Cardiac muscle cell (in vitro differentiated cells and primary cell): ENCODE results near the gene PHLDB2. TPM values are rescaled to one million over a fixed set of nuclear protein-coding genes. Genes with fewer than 3 reads are reported as not detected.
A peak's percentile ranks its signal among the peaks of the same experiment; 100 is the strongest.

Experiments
- DNase-seq, 2 donors: peaks; one replicate each; pipeline versions ENCODE4 v3.0.0 to v3.0.0-alpha.2; 2010 to 2017; ENCODE audit warnings: low read depth in 1 of 2, low spot score in 1 of 2
- H3K27ac ChIP-seq: fragments of 200-600 bp; sonication (generic); 2 replicates; pipeline ENCODE4 v1.5.1; 2016
- H3K27me3 ChIP-seq: fragments of 200-600 bp; sonication (generic); 2 replicates; pipeline ENCODE4 v1.6.0; 2016; ENCODE audit warnings: control low read depth
- H3K36me3 ChIP-seq: fragments of 200-600 bp; sonication (generic); 2 replicates; pipeline ENCODE4 v1.5.1; 2016; ENCODE audit warnings: control low read depth
- H3K4me1 ChIP-seq: fragments of 200-600 bp; sonication (generic); 2 replicates; pipeline ENCODE4 v1.8.1; 2017; ENCODE audit warnings: low read depth, mild to moderate bottlenecking, mixed run types
- H3K4me3 ChIP-seq: fragments of 200-600 bp; sonication (generic); 2 replicates; pipeline ENCODE4 v1.5.1; 2016; ENCODE audit warnings: mild to moderate bottlenecking
- H3K9me3 ChIP-seq: fragments of 200-600 bp; sonication (generic); 2 replicates; pipeline ENCODE4 v1.5.1; 2017; ENCODE audit warnings: low read depth, mild to moderate bottlenecking, control low read depth
- CTCF ChIP-seq: IDR thresholded peaks from 2 replicates; pipeline ENCODE4 v1.5.1; 2012; ENCODE audit warnings: low read depth, mild to moderate bottlenecking, low read length
- polyA plus RNA-seq: library from polyadenylated mRNA; unstranded; fragments of >200 nt; fragmentation: Nextera tagmentation; extraction: Ambion mirVana; gene quantifications from 2 replicates; pipeline ENCODE4 v1.2.1, GENCODE V29; 2016
- total RNA-seq: library from RNA; depleted of rRNA; stranded (reverse); fragments of >200 nt; gene quantifications from 2 replicates; pipeline ENCODE4 v1.2.3, GENCODE V29; 2016

Gene PHLDB2
- total and polyA plus RNA-seq, 2 experiments from 2014 or later = 11.3 to 27.2 TPM

- no peaks in the 10 kb centered on the region for H3K36me3 ChIP-seq
- H3K4me1 ChIP-seq = no peaks in the 10 kb centered on the region
- H3K27ac ChIP-seq = no peak overlapping the region
- no peak for DNase-seq
- H3K27me3 ChIP-seq = no peaks in the 10 kb centered on the region
- H3K4me3 ChIP-seq = no peak overlapping the region
- no peaks in the 10 kb centered on the region for H3K9me3 ChIP-seq
- TF ChIP-seq CTCF = no peak
Measured at GRCh38 chr3:111929484-111929883, 70.4 kb downstream of the PHLDB2 start.

GRCh38 chr3:111932946-111933345, 73.9 kb downstream of the PHLDB2 start:
- Histone ChIP-seq H3K4me1 (no peaks in the 10 kb centered on the region), H3K36me3 (no peaks in the 10 kb centered on the region)

GRCh38 chr3:111936191-111936841, 77.3 kb downstream of the PHLDB2 start:
- no peak overlapping the region for H3K27ac ChIP-seq
- H3K4me3 ChIP-seq = no peak overlapping the region
- peak in 1 of 2 donors; percentile 59 for DNase-seq
- H3K4me1 ChIP-seq = no peaks in the 10 kb centered on the region
- H3K36me3 ChIP-seq = peaks cover 4% of the 10 kb centered on the region
- TF ChIP-seq CTCF = no peak
- H3K9me3 ChIP-seq = no peaks in the 10 kb centered on the region
- H3K27me3 ChIP-seq = no peaks in the 10 kb centered on the region

More at GRCh38 chr3:111932946-111933345, 73.9 kb downstream of the PHLDB2 start:
- no peak for DNase-seq
- Histone ChIP-seq H3K4me3 (no peak overlapping the region), H3K27ac (no peak overlapping the region), H3K27me3 (no peaks in the 10 kb centered on the region), H3K9me3 (no peaks in the 10 kb centered on the region)
- TF ChIP-seq CTCF = no peak

GRCh38 chr3:111936967-111937366, 77.9 kb downstream of the PHLDB2 start:
- H3K27me3 ChIP-seq = no peaks in the 10 kb centered on the region
- H3K4me3 ChIP-seq = no peak overlapping the region
- H3K4me1 ChIP-seq = no peaks in the 10 kb centered on the region
- peak in 1 of 2 donors; percentile 24 for DNase-seq
- H3K9me3 ChIP-seq = no peaks in the 10 kb centered on the region
- peaks cover 4% of the 10 kb centered on the region for H3K36me3 ChIP-seq
- no peak overlapping the region for H3K27ac ChIP-seq
- no peak for TF ChIP-seq CTCF

- no peak for TF ChIP-seq CTCF
- H3K27ac ChIP-seq = no peak overlapping the region
- H3K4me1 ChIP-seq = no peaks in the 10 kb centered on the region
- no peak overlapping the region for H3K4me3 ChIP-seq
- H3K36me3 ChIP-seq = peaks cover 4% of the 10 kb centered on the region
- H3K27me3 ChIP-seq = no peaks in the 10 kb centered on the region
- H3K9me3 ChIP-seq = no peaks in the 10 kb centered on the region
- DNase-seq = no peak
Measured at GRCh38 chr3:111937871-111938270, 78.8 kb downstream of the PHLDB2 start.
